ENCODE data around the gene MACROD2. TPM values are rescaled to one million over a fixed set of nuclear protein-coding genes. Genes with fewer than 3 reads are reported as not detected.

Gene MACROD2
- total and polyA plus RNA-seq, 2 experiments from 2014 or later = 2.8 to 4.3 TPM

DNA sequence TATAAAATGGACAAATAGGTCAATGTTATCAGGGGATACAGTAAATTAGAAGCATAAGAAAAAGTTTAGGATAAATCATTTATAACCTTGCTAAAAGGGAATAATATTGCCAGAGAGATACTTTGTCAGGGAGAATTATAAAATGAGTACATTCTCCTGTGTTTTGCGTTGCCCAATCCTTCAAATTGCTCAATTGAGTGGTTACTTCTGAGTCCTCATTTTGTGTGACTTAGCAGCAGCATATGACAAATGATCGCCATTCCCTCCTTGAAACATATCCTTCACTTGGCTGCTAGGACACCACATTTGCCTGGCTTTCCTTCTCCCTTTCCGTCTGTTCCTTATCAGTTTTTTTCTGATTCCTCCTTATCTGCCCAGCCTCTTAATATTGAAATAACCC is 448.8 kb downstream of the MACROD2 start (continued):
- TF ChIP-seq, protein P1, sequence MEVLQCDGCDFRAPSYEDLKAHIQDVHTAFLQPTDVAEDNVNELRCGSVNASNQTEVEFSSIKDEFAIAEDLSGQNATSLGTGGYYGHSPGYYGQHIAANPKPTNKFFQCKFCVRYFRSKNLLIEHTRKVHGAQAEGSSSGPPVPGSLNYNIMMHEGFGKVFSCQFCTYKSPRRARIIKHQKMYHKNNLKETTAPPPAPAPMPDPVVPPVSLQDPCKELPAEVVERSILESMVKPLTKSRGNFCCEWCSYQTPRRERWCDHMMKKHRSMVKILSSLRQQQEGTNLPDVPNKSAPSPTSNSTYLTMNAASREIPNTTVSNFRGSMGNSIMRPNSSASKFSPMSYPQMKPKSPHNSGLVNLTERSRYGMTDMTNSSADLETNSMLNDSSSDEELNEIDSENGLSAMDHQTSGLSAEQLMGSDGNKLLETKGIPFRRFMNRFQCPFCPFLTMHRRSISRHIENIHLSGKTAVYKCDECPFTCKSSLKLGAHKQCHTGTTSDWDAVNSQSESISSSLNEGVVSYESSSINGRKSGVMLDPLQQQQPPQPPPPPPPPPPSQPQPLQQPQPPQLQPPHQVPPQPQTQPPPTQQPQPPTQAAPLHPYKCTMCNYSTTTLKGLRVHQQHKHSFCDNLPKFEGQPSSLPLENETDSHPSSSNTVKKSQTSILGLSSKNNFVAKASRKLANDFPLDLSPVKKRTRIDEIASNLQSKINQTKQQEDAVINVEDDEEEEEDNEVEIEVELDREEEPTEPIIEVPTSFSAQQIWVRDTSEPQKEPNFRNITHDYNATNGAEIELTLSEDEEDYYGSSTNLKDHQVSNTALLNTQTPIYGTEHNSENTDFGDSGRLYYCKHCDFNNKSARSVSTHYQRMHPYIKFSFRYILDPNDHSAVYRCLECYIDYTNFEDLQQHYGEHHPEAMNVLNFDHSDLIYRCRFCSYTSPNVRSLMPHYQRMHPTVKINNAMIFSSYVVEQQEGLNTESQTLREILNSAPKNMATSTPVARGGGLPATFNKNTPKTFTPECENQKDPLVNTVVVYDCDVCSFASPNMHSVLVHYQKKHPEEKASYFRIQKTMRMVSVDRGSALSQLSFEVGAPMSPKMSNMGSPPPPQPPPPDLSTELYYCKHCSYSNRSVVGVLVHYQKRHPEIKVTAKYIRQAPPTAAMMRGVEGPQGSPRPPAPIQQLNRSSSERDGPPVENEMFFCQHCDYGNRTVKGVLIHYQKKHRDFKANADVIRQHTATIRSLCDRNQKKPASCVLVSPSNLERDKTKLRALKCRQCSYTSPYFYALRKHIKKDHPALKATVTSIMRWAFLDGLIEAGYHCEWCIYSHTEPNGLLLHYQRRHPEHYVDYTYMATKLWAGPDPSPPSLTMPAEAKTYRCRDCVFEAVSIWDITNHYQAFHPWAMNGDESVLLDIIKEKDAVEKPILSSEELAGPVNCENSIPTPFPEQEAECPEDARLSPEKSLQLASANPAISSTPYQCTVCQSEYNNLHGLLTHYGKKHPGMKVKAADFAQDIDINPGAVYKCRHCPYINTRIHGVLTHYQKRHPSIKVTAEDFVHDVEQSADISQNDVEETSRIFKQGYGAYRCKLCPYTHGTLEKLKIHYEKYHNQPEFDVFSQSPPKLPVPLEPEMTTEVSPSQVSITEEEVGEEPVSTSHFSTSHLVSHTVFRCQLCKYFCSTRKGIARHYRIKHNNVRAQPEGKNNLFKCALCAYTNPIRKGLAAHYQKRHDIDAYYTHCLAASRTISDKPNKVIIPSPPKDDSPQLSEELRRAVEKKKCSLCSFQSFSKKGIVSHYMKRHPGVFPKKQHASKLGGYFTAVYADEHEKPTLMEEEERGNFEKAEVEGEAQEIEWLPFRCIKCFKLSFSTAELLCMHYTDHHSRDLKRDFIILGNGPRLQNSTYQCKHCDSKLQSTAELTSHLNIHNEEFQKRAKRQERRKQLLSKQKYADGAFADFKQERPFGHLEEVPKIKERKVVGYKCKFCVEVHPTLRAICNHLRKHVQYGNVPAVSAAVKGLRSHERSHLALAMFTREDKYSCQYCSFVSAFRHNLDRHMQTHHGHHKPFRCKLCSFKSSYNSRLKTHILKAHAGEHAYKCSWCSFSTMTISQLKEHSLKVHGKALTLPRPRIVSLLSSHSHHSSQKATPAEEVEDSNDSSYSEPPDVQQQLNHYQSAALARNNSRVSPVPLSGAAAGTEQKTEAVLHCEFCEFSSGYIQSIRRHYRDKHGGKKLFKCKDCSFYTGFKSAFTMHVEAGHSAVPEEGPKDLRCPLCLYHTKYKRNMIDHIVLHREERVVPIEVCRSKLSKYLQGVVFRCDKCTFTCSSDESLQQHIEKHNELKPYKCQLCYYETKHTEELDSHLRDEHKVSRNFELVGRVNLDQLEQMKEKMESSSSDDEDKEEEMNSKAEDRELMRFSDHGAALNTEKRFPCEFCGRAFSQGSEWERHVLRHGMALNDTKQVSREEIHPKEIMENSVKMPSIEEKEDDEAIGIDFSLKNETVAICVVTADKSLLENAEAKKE (CRISPR knock-in tag; IDR thresholded peaks at IDR 0.05) = no peak
- TF ChIP-seq ZNF114 (CRISPR knock-in tag; IDR thresholded peaks at IDR 0.05) (no peak), ZNF331 (CRISPR knock-in tag; IDR thresholded peaks at IDR 0.05; ENCODE audit: low read depth) (no peak), EZH2 (IDR thresholded peaks at IDR 0.05; ENCODE audit: low read depth, unreplicated experiment) (no peak), EZH2phosphoT487 (IDR thresholded peaks at IDR 0.05; ENCODE audit: unreplicated experiment) (no peak)
- TF ChIP-seq, protein P2, sequence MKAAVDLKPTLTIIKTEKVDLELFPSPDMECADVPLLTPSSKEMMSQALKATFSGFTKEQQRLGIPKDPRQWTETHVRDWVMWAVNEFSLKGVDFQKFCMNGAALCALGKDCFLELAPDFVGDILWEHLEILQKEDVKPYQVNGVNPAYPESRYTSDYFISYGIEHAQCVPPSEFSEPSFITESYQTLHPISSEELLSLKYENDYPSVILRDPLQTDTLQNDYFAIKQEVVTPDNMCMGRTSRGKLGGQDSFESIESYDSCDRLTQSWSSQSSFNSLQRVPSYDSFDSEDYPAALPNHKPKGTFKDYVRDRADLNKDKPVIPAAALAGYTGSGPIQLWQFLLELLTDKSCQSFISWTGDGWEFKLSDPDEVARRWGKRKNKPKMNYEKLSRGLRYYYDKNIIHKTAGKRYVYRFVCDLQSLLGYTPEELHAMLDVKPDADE (IDR thresholded peaks at IDR 0.05) = no peak

DNA sequence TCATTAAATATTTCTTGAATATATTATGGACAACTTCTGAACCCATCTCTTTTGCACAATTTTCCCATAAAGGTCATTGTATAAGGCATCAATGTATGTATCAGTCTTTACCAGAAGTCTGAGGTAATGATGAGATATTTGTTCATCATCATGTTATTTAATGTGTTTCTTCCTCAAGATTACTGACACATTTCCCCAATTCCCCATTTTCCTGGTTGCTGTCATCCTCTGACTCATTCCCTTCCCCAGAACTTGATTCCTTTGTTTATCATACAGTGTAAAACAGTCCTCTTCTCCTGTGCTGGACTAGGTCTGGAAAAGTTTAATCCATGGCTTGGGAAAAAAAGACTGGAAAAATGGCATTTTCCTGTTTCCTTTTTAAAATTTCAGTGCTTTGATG is 450.0 kb downstream of the MACROD2 start:
- ATAC-seq = no peak
- H3F3A ChIP-seq (replicated peaks; ENCODE audit: low read depth) = no peaks in the 10 kb centered on the region
- H3K27me3 ChIP-seq (ENCODE audit: insufficient read depth) = no peaks in the 10 kb centered on the region
- no peaks in the 10 kb centered on the region for H4K20me1 ChIP-seq (replicated peaks; ENCODE audit: insufficient read depth)
- H3K4me2 ChIP-seq = no peak overlapping the region
- H3K4me3 Mint-ChIP-seq = no peak overlapping the region
- no peak overlapping the region for H2AFZ ChIP-seq
- no peak for DNase-seq (ENCODE audit: low spot score)
- H3K79me2 ChIP-seq (replicated peaks; ENCODE audit: insufficient read depth) = no peaks in the 10 kb centered on the region
- H3K4me3 ChIP-seq = no peak overlapping the region
- H3K27ac ChIP-seq (ENCODE audit: low read depth) = no peak overlapping the region
- H3K27me3 Mint-ChIP-seq (ENCODE audit: insufficient read depth, low read depth, poor library complexity) = no peaks in the 10 kb centered on the region
- H3K9me3 Mint-ChIP-seq = no peaks in the 10 kb centered on the region
- no peak overlapping the region for H3K27ac Mint-ChIP-seq
- no peaks in the 10 kb centered on the region; the same call in 1 of the 2 replicates for H3K4me1 ChIP-seq (ENCODE audit: insufficient read depth)
- no peaks in the 10 kb centered on the region for H3K36me3 Mint-ChIP-seq (ENCODE audit: low read depth)
- 0 out of 2 replicates have a peak, but pooled peaks cover 8% of the 10 kb centered on the region for H3K9me2 ChIP-seq (ENCODE audit: insufficient read depth)
- no peaks in the 10 kb centered on the region for H3K36me3 ChIP-seq (ENCODE audit: insufficient read depth)
- H3K4me1 Mint-ChIP-seq = peaks cover 5% of the 10 kb centered on the region; the same call in 2 of the 3 replicates
- TF ChIP-seq POLR2AphosphoS5 (IDR thresholded peaks at IDR 0.05; ENCODE audit: low read depth) (no peak), EZH2 (IDR thresholded peaks at IDR 0.05; ENCODE audit: low read depth, unreplicated experiment) (no peak), CREB1 (CRISPR knock-in tag; IDR thresholded peaks at IDR 0.05; ENCODE audit: low read depth) (no peak)
- TF ChIP-seq, protein P3, sequence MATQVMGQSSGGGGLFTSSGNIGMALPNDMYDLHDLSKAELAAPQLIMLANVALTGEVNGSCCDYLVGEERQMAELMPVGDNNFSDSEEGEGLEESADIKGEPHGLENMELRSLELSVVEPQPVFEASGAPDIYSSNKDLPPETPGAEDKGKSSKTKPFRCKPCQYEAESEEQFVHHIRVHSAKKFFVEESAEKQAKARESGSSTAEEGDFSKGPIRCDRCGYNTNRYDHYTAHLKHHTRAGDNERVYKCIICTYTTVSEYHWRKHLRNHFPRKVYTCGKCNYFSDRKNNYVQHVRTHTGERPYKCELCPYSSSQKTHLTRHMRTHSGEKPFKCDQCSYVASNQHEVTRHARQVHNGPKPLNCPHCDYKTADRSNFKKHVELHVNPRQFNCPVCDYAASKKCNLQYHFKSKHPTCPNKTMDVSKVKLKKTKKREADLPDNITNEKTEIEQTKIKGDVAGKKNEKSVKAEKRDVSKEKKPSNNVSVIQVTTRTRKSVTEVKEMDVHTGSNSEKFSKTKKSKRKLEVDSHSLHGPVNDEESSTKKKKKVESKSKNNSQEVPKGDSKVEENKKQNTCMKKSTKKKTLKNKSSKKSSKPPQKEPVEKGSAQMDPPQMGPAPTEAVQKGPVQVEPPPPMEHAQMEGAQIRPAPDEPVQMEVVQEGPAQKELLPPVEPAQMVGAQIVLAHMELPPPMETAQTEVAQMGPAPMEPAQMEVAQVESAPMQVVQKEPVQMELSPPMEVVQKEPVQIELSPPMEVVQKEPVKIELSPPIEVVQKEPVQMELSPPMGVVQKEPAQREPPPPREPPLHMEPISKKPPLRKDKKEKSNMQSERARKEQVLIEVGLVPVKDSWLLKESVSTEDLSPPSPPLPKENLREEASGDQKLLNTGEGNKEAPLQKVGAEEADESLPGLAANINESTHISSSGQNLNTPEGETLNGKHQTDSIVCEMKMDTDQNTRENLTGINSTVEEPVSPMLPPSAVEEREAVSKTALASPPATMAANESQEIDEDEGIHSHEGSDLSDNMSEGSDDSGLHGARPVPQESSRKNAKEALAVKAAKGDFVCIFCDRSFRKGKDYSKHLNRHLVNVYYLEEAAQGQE (IDR thresholded peaks at IDR 0.05; ENCODE audit: unreplicated experiment) = no peak

All from GM23338 (cell line).